Measurements from ENCODE around the gene PODNL1. TPM values are rescaled to one million over a fixed set of nuclear protein-coding genes. Genes with fewer than 3 reads are reported as not detected.

The PODNL1 gene
- total and polyA plus RNA-seq, 2 of the 8 experiments (the other 6 are each of a cell fraction or from before 2014, with no cell fraction given), result 1.0 to 1.5 TPM

- no peaks in the 10 kb centered on the region for H3K27me3 ChIP-seq (replicated peaks in 1 of 4; ENCODE audit: control insufficient read depth in 3 of 4, extremely low read depth in 1 of 4, insufficient read depth in 3 of 4, low read length in 3 of 4)
- H3K4ac ChIP-seq (replicated peaks; ENCODE audit: insufficient read length, low read depth, low read length), result no peak overlapping the region
- H3K23ac ChIP-seq (ENCODE audit: insufficient read length), result no peak overlapping the region
- H2BK12ac ChIP-seq (ENCODE audit: low read depth, low read length), result no peak overlapping the region
- H2BK120ac ChIP-seq (replicated peaks; ENCODE audit: low read depth, low read length), result no peak overlapping the region
- no peak overlapping the region for H3K18ac ChIP-seq (ENCODE audit: extremely low read depth, low read length)
- no peak overlapping the region for H2BK20ac ChIP-seq (ENCODE audit: low read length)
- 85% methylated on average over 14 of the region's 17 CpGs; no CpG with 5 or more reads in 1 of the 2 experiments for WGBS, 2 experiments (ENCODE audit: extremely low coverage in 1 of 2, insufficient coverage in 1 of 2, insufficient read length in 1 of 2, insufficient replicate concordance in 2 of 2, low coverage in 1 of 2, low lambda C conversion rate in 2 of 2, missing lambda C conversion rate in 1 of 2)
- no peaks in the 10 kb centered on the region; the same call in 1 of the 2 replicates for H3K23me2 ChIP-seq (ENCODE audit: low read depth, low read length)
- no peak overlapping the region for H2AK5ac ChIP-seq (ENCODE audit: low read depth, low read length)
- no peak overlapping the region for H3K56ac ChIP-seq (replicated peaks; ENCODE audit: insufficient read length, low read depth, low read length)
- H4K20me1 ChIP-seq (replicated peaks in 1 of 2; ENCODE audit: control insufficient read depth in 1 of 2, insufficient read depth in 2 of 2, low read length in 2 of 2), result no peaks in the 10 kb centered on the region
- no peak overlapping the region for H4K8ac ChIP-seq (ENCODE audit: extremely low read depth, insufficient read depth, low read length)
- H3K4me3 ChIP-seq (ENCODE audit: extremely low read depth in 1 of 4, insufficient read depth in 2 of 4, low read depth in 3 of 4, low read length in 4 of 4), result no peak overlapping the region
- 0 out of 8 replicates have a peak, but pooled peaks cover 0 to 3% (median 0%) of the 10 kb centered on the region in 4 experiments for H3K36me3 ChIP-seq (ENCODE audit: control insufficient read depth in 2 of 4, insufficient read depth in 4 of 4, low read length in 3 of 4)
- H3K79me2 ChIP-seq (ENCODE audit: control insufficient read depth in 1 of 2, insufficient read depth in 2 of 2, low read length in 2 of 2), result no peaks in the 10 kb centered on the region
- H3K14ac ChIP-seq (ENCODE audit: insufficient read length), result no peak overlapping the region
- peaks cover 0 to 39% (median 35%) of the 10 kb centered on the region in 4 experiments; a peak in 6 of 7 replicates for H3K4me1 ChIP-seq (replicated peaks in 1 of 4; ENCODE audit: control insufficient read depth in 3 of 4, insufficient read depth in 4 of 4, low read length in 3 of 4)
- no peaks in the 10 kb centered on the region for H3K9me3 ChIP-seq (ENCODE audit: insufficient read depth in 2 of 2, low read depth in 1 of 2, low read length in 1 of 2)
- no peak for DNase-seq (ENCODE audit: low read depth in 1 of 2, low spot score in 2 of 2)
- no peak overlapping the region for H3K4me2 ChIP-seq (ENCODE audit: insufficient read depth in 1 of 2, low read depth in 2 of 2, low read length in 2 of 2)
- no peak overlapping the region for H3K9ac ChIP-seq (replicated peaks in 1 of 4; ENCODE audit: extremely low read depth in 1 of 4, low read depth in 3 of 4, low read length in 3 of 4)
- no peak overlapping the region; the same call in 1 of the 2 replicates for H2BK15ac ChIP-seq (ENCODE audit: low read length)
- no peak overlapping the region for H4K91ac ChIP-seq (replicated peaks; ENCODE audit: insufficient read length, low read length)
- ChIA-PET CTCF (ENCODE audit: partially characterized antibody) (interaction anchor here (1.1 to 2.4 kb wide), 6 partner anchors 10 to 77 kb away, joined by 3 to 7 read pairs (median 4); partner anchors contain the start of gene IL27RA), POLR2A (ENCODE audit: partially characterized antibody) (interaction anchor here (0.6 to 1.6 kb wide), 4 partner anchors 25 to 40 kb away, joined by 3 to 6 read pairs (median 4); partner anchors contain the start of gene RFX1)
- H3K27ac ChIP-seq (ENCODE audit: low read depth, low read length), result no peak overlapping the region
- no peaks in the 10 kb centered on the region for H3K79me1 ChIP-seq (ENCODE audit: low read depth, low read length)
- no peak overlapping the region for H2BK5ac ChIP-seq (ENCODE audit: low read depth, low read length)
- H2AFZ ChIP-seq (ENCODE audit: low read length), result no peak overlapping the region
- FAIRE-seq, result no peak
- no peak overlapping the region for H4K5ac ChIP-seq (ENCODE audit: insufficient read length, low read depth, low read length)
Observed at GRCh38 chr19:13981988-13982501, 43.8 kb upstream of the PODNL1 start.

All from H1 (cell line).